SU-DHL-6 (cell line): ENCODE results near the gene BUB1.

Experiments
- H2AFZ ChIP-seq: fragments of 200-600 bp; sonication (generic); 2 replicates; pipeline ENCODE4 v1.6.1; 2014; ENCODE audit warnings: low read depth, mild to moderate bottlenecking, moderate library complexity, mixed read lengths, antibody characterized with exemption, low read length; ENCODE audit not compliant: severe bottlenecking
- H3F3A ChIP-seq: fragments of 200-600 bp; shearing (Covaris generic); 2 replicates; pipeline ENCODE4 v1.6.0; 2016; ENCODE audit warnings: antibody characterized with exemption, mild to moderate bottlenecking; ENCODE audit not compliant: insufficient read depth
- H3K27ac ChIP-seq: fragments of 200-600 bp; sonication (generic); 2 replicates; pipeline ENCODE4 v1.5.1; 2016; ENCODE audit warnings: low read depth, mild to moderate bottlenecking, low read length, moderate library complexity, mixed read lengths
- H3K27me3 ChIP-seq: fragments of 200-600 bp; sonication (generic), shearing (Covaris generic); 2 replicates; pipeline ENCODE4 v1.6.0; 2014; ENCODE audit warnings: mild to moderate bottlenecking, low read length
- H3K36me3 ChIP-seq: fragments of 200-600 bp; sonication (generic); 2 replicates; pipeline ENCODE4 v1.6.1; 2014; ENCODE audit warnings: mild to moderate bottlenecking, low read length, mixed read lengths
- H3K4me2 ChIP-seq: fragments of 300-600, 200-600 bp; shearing (Covaris generic), sonication (generic); 2 replicates; pipeline ENCODE4 v1.6.0; 2014; ENCODE audit warnings: low read length, low read depth, mild to moderate bottlenecking; ENCODE audit not compliant: poor library complexity, severe bottlenecking
- H3K4me3 ChIP-seq: fragments of 200-600 bp; sonication (generic); 2 replicates; pipeline ENCODE4 v1.5.1; 2014; ENCODE audit warnings: antibody characterized with exemption, low read length, mild to moderate bottlenecking, mixed read lengths; ENCODE audit not compliant: insufficient read depth, poor library complexity, severe bottlenecking
- H3K79me2 ChIP-seq: fragments of 200-600 bp; sonication (generic); 2 replicates; pipeline ENCODE4 v1.6.1; 2014; ENCODE audit warnings: mild to moderate bottlenecking, low read length, moderate library complexity; ENCODE audit not compliant: insufficient read depth
- H3K9ac ChIP-seq: fragments of 200-600 bp; sonication (generic); 2 replicates; pipeline ENCODE4 v1.7.0; 2014; ENCODE audit warnings: mild to moderate bottlenecking, low read length
- H3K9me2 ChIP-seq: fragments of 200-600 bp; sonication (generic); replicated peaks from 2 replicates; pipeline ENCODE4 v1.6.1; 2014; ENCODE audit warnings: low read length; ENCODE audit not compliant: insufficient read depth
- H3K9me3 ChIP-seq: fragments of 200-600 bp; sonication (generic); 2 replicates; pipeline ENCODE4 v1.6.1; 2014; ENCODE audit warnings: low read length, mixed read lengths; ENCODE audit not compliant: insufficient read depth
- H4K20me1 ChIP-seq: fragments of 200-600 bp; sonication (generic); 2 replicates; pipeline ENCODE4 v1.6.1; 2014; ENCODE audit warnings: low read depth, mild to moderate bottlenecking, antibody characterized with exemption, low read length, moderate library complexity, mixed read lengths
- CTCF ChIP-seq: fragments of 200-600 bp; sonication (generic); IDR thresholded peaks from one replicate; pipeline ENCODE4 v1.5.1; 2017; ENCODE audit warnings: antibody characterized with exemption, mild to moderate bottlenecking, low read length, moderate library complexity; ENCODE audit not compliant: insufficient read depth, poor library complexity, severe bottlenecking
- EZH2phosphoT487 ChIP-seq: fragments of 200-600 bp; sonication (generic), shearing (Covaris generic); conservative IDR thresholded peaks from 2 replicates; pipeline ENCODE4 v1.6.1; 2018; ENCODE audit warnings: mild to moderate bottlenecking, antibody characterized with exemption, low read length, moderate library complexity, mixed read lengths

The BUB1 gene

GRCh38 chr2:110650346-110650745 lies 27.5 kb downstream of the BUB1 start:
- H3K27ac ChIP-seq, result no peak overlapping the region
- H3K9me3 ChIP-seq, result no peaks in the 10 kb centered on the region
- H3K9me2 ChIP-seq, result no peaks in the 10 kb centered on the region
- H3K4me2 ChIP-seq, result no peak overlapping the region
- peaks cover 77% of the 10 kb centered on the region for H3K36me3 ChIP-seq
- no peaks in the 10 kb centered on the region for H4K20me1 ChIP-seq
- no peaks in the 10 kb centered on the region; the same call in 1 of the 2 replicates for H3F3A ChIP-seq
- no peaks in the 10 kb centered on the region for H3K27me3 ChIP-seq
- no peak for TF ChIP-seq CTCF
- no peak for TF ChIP-seq EZH2phosphoT487
- no peak overlapping the region for H3K9ac ChIP-seq
- peaks cover 21% of the 10 kb centered on the region; the same call in 1 of the 2 replicates for H3K79me2 ChIP-seq
- H2AFZ ChIP-seq, result no peak overlapping the region
- H3K4me3 ChIP-seq, result no peak overlapping the region

- Histone ChIP-seq H4K20me1 (no peaks in the 10 kb centered on the region), H3K4me2 (no peak overlapping the region), H3K27ac (no peak overlapping the region), H3K4me3 (no peak overlapping the region), H3F3A (no peaks in the 10 kb centered on the region; the same call in 1 of the 2 replicates), H3K9me3 (no peaks in the 10 kb centered on the region), H3K27me3 (no peaks in the 10 kb centered on the region), H3K36me3 (peaks cover 61% of the 10 kb centered on the region), H2AFZ (no peak overlapping the region), H3K9me2 (no peaks in the 10 kb centered on the region), H3K9ac (no peak overlapping the region), H3K79me2 (peaks cover 26% of the 10 kb centered on the region)
- TF ChIP-seq EZH2phosphoT487, result no peak
- no peak for TF ChIP-seq CTCF
These were observed 30.1 kb downstream of the BUB1 start for GRCh38 chr2:110647777-110648176.

GRCh38 chr2:110645616-110646015 lies 32.2 kb downstream of the BUB1 start:
- Histone ChIP-seq H3K27me3 (no peaks in the 10 kb centered on the region), H2AFZ (no peak overlapping the region), H3K9ac (no peak overlapping the region), H3K9me3 (no peaks in the 10 kb centered on the region), H3K79me2 (peaks cover 26% of the 10 kb centered on the region), H3F3A (no peaks in the 10 kb centered on the region; the same call in 1 of the 2 replicates), H3K36me3 (peaks cover 56% of the 10 kb centered on the region), H3K27ac (no peak overlapping the region), H3K4me2 (no peak overlapping the region), H3K4me3 (no peak overlapping the region), H3K9me2 (no peaks in the 10 kb centered on the region), H4K20me1 (no peaks in the 10 kb centered on the region)
- TF ChIP-seq EZH2phosphoT487 (no peak), CTCF (no peak)

GRCh38 chr2:110644357-110644756 lies 33.5 kb downstream of the BUB1 start:
- peaks cover 53% of the 10 kb centered on the region for H3K36me3 ChIP-seq
- H3F3A ChIP-seq, result no peaks in the 10 kb centered on the region; the same call in 1 of the 2 replicates
- H2AFZ ChIP-seq, result no peak overlapping the region
- H3K79me2 ChIP-seq, result peaks cover 26% of the 10 kb centered on the region
- H4K20me1 ChIP-seq, result no peaks in the 10 kb centered on the region
- H3K9ac ChIP-seq, result no peak overlapping the region
- H3K27me3 ChIP-seq, result no peaks in the 10 kb centered on the region
- H3K4me3 ChIP-seq, result no peak overlapping the region
- H3K9me3 ChIP-seq, result no peaks in the 10 kb centered on the region
- H3K27ac ChIP-seq, result no peak overlapping the region
- TF ChIP-seq CTCF, result no peak
- no peak for TF ChIP-seq EZH2phosphoT487
- no peaks in the 10 kb centered on the region for H3K9me2 ChIP-seq
- H3K4me2 ChIP-seq, result no peak overlapping the region
